ENCODE measurements around the gene FTCD. TPM values are rescaled to one million over a fixed set of nuclear protein-coding genes. Genes with fewer than 3 reads are reported as not detected.
"Not testable (repeated sequence)": the region's sequence is repeated elsewhere in the genome, so short reads cannot be mapped to it uniquely, and the experiment has no call there.

The FTCD gene
- polyA plus RNA-seq, 1 donor = 1.5 TPM

- DNase-seq (ENCODE audit: low read depth) = not testable (repeated sequence)
Measured at GRCh38 chr21:46140352-46141003, 14.9 kb downstream of the FTCD start.

- DNase-seq (ENCODE audit: low read depth) = no peak
Measured at GRCh38 chr21:46139686-46140085, 15.7 kb downstream of the FTCD start.

- no peak for DNase-seq (ENCODE audit: low read depth)
Measured at GRCh38 chr21:46138383-46138970, 16.9 kb downstream of the FTCD start.

GRCh38 chr21:46137908-46138307 lies 17.5 kb downstream of the FTCD start:
- DNase-seq (ENCODE audit: low read depth) = no peak

GRCh38 chr21:46136739-46137349 lies 18.5 kb downstream of the FTCD start:
- no peak for DNase-seq (ENCODE audit: low read depth)

- DNase-seq (ENCODE audit: low read depth) = no peak
Measured at GRCh38 chr21:46135782-46136395, 19.5 kb downstream of the FTCD start.

- no peak for DNase-seq (ENCODE audit: low read depth)
Measured at GRCh38 chr21:46131838-46132651, 23.3 kb downstream of the FTCD start.

- no peak for DNase-seq (ENCODE audit: low read depth)
Measured at GRCh38 chr21:46131588-46131837, 23.9 kb downstream of the FTCD start.

GRCh38 chr21:46130831-46131587 lies 24.4 kb downstream of the FTCD start:
- DNase-seq (ENCODE audit: low read depth) = no peak

- no peak for DNase-seq (ENCODE audit: low read depth)
Measured at GRCh38 chr21:46129846-46130651, 25.3 kb downstream of the FTCD start.

GRCh38 chr21:46128933-46129571 lies 26.3 kb downstream of the FTCD start:
- no peak for DNase-seq (ENCODE audit: low read depth)

GRCh38 chr21:46128106-46128932 lies 27.1 kb downstream of the FTCD start:
- DNase-seq (ENCODE audit: low read depth) = no peak

- no peak for DNase-seq (ENCODE audit: low read depth)
Measured at GRCh38 chr21:46127239-46128105, 27.9 kb downstream of the FTCD start.

GRCh38 chr21:46126309-46127238 lies 28.8 kb downstream of the FTCD start:
- no peak for DNase-seq (ENCODE audit: low read depth)

- no peak for DNase-seq (ENCODE audit: low read depth)
Measured at GRCh38 chr21:46125846-46126301, 29.5 kb downstream of the FTCD start.

- DNase-seq (ENCODE audit: low read depth) = no peak
Measured at GRCh38 chr21:46124926-46125845, 30.2 kb downstream of the FTCD start.

Measured in forelimb muscle (tissue), 1 donor.